ENCODE results near the gene FCF1. TPM values are rescaled to one million over a fixed set of nuclear protein-coding genes. Genes with fewer than 3 reads are reported as not detected.

Gene FCF1
- total and polyA plus RNA-seq, 2 experiments from 2014 or later = 15.9 to 21.9 TPM

GRCh38 chr14:74786796-74787315 is 73.9 kb downstream of the FCF1 start:
- Histone ChIP-seq H3K27ac (no peak overlapping the region), H3K9me3 (ENCODE audit: low read depth) (no peaks in the 10 kb centered on the region), H3K27me3 (no peaks in the 10 kb centered on the region), H3K4me3 (no peak overlapping the region), H3K36me3 (peaks cover 45% of the 10 kb centered on the region), H3K4me1 (ENCODE audit: low read depth) (no peaks in the 10 kb centered on the region)
- TF ChIP-seq, protein P1, sequence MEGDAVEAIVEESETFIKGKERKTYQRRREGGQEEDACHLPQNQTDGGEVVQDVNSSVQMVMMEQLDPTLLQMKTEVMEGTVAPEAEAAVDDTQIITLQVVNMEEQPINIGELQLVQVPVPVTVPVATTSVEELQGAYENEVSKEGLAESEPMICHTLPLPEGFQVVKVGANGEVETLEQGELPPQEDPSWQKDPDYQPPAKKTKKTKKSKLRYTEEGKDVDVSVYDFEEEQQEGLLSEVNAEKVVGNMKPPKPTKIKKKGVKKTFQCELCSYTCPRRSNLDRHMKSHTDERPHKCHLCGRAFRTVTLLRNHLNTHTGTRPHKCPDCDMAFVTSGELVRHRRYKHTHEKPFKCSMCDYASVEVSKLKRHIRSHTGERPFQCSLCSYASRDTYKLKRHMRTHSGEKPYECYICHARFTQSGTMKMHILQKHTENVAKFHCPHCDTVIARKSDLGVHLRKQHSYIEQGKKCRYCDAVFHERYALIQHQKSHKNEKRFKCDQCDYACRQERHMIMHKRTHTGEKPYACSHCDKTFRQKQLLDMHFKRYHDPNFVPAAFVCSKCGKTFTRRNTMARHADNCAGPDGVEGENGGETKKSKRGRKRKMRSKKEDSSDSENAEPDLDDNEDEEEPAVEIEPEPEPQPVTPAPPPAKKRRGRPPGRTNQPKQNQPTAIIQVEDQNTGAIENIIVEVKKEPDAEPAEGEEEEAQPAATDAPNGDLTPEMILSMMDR (IDR thresholded peaks at IDR 0.05; ENCODE audit: low read depth, low read length) = peak; percentile 10
- no peak for DNase-seq (ENCODE audit: low read depth in 1 of 2, low spot score in 1 of 2)

Other genes with a start within 250 kb of the FCF1 start
- gene NPC2, start 219.8 kb upstream of the FCF1 start, total RNA-seq = 310 and 437 TPM in 2 replicates
- 243 and 256 TPM in 2 replicates for gene NPC2, start 219.8 kb upstream of the FCF1 start, polyA plus RNA-seq
- 26.5 and 39.8 TPM in 2 replicates for gene ISCA2, start 219.4 kb upstream of the FCF1 start, total RNA-seq
- gene ISCA2, start 219.4 kb upstream of the FCF1 start, polyA plus RNA-seq = 141 and 153 TPM in 2 replicates
- gene LTBP2, start 100.9 kb upstream of the FCF1 start, total RNA-seq = 4.4 and 5.4 TPM in 2 replicates
- gene LTBP2, start 100.9 kb upstream of the FCF1 start, polyA plus RNA-seq = 1.5 and 2.0 TPM in 2 replicates
- 14.9 and 28.9 TPM in 2 replicates for gene AREL1, start 64 bp upstream of the FCF1 start, total RNA-seq
- gene AREL1, start 64 bp upstream of the FCF1 start, polyA plus RNA-seq = 12.9 and 19.2 TPM in 2 replicates
- gene YLPM1, start 50.2 kb downstream of the FCF1 start, total RNA-seq = 24.5 and 50.2 TPM in 2 replicates
- gene YLPM1, start 50.2 kb downstream of the FCF1 start, polyA plus RNA-seq = 31.6 and 39.6 TPM in 2 replicates
- not detected in 2 replicates for gene PROX2, start 163.0 kb downstream of the FCF1 start, total RNA-seq
- gene PROX2, start 163.0 kb downstream of the FCF1 start, polyA plus RNA-seq = 0.06 and 0.75 TPM in 2 replicates
- gene DLST, start 168.8 kb downstream of the FCF1 start, total RNA-seq = 53.2 and 63.7 TPM in 2 replicates
- gene DLST, start 168.8 kb downstream of the FCF1 start, polyA plus RNA-seq = 10.0 and 13.8 TPM in 2 replicates
- gene RPS6KL1, start 210.1 kb downstream of the FCF1 start, total RNA-seq = 7.6 and 15.1 TPM in 2 replicates
- 9.3 and 9.8 TPM in 2 replicates for gene RPS6KL1, start 210.1 kb downstream of the FCF1 start, polyA plus RNA-seq
- 14.2 and 18.1 TPM in 2 replicates for gene PGF, start 242.5 kb downstream of the FCF1 start, total RNA-seq
- 23.5 and 24.6 TPM in 2 replicates for gene PGF, start 242.5 kb downstream of the FCF1 start, polyA plus RNA-seq